ENCODE measurements around the gene KDR. TPM values are rescaled to one million over a fixed set of nuclear protein-coding genes. Genes with fewer than 3 reads are reported as not detected.

Gene KDR
- total RNA-seq, 1 donor from 2014 or later: 2.0 TPM

DNA sequence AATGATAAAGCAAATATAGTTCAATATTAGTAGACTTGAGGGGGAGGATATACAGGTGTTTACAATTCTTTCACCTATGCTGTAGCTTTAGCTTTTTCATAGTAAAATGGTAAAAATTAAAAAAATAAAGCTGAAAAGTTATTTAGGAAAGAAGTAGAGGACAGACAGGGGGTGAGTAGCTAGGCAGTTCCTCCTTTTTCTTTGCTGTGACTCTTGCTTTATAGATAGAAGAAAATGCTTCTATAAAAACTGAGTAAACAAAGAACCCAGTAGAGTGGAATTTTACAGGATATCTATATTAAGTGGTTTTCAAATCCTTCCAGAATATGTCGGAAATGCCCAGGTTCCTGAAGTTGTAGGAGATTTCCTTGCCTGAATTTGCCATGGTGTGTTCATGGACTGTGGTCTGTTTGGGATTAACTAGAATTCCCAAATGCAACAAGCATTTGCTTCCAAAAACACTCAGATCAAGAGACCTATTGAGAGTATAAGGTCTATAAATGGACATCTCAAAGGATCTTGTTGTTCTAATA is 74.9 kb downstream of the KDR start:
- no peak for DNase-seq
- Mint-ChIP-seq H3K36me3 (ENCODE audit: unreplicated experiment) (no peaks in the 10 kb centered on the region), H3K9me3 (ENCODE audit: unreplicated experiment) (peaks cover 3% of the 10 kb centered on the region), H3K4me1 (ENCODE audit: low read depth, unreplicated experiment) (no peaks in the 10 kb centered on the region), H3K27me3 (ENCODE audit: unreplicated experiment) (no peaks in the 10 kb centered on the region), H3K27ac (ENCODE audit: unreplicated experiment) (no peak overlapping the region), H3K4me3 (ENCODE audit: unreplicated experiment) (no peak overlapping the region)
- TF ChIP-seq, protein P1, sequence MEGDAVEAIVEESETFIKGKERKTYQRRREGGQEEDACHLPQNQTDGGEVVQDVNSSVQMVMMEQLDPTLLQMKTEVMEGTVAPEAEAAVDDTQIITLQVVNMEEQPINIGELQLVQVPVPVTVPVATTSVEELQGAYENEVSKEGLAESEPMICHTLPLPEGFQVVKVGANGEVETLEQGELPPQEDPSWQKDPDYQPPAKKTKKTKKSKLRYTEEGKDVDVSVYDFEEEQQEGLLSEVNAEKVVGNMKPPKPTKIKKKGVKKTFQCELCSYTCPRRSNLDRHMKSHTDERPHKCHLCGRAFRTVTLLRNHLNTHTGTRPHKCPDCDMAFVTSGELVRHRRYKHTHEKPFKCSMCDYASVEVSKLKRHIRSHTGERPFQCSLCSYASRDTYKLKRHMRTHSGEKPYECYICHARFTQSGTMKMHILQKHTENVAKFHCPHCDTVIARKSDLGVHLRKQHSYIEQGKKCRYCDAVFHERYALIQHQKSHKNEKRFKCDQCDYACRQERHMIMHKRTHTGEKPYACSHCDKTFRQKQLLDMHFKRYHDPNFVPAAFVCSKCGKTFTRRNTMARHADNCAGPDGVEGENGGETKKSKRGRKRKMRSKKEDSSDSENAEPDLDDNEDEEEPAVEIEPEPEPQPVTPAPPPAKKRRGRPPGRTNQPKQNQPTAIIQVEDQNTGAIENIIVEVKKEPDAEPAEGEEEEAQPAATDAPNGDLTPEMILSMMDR (IDR thresholded peaks at IDR 0.05; ENCODE audit: partially characterized antibody, unreplicated experiment): no peak

DNA sequence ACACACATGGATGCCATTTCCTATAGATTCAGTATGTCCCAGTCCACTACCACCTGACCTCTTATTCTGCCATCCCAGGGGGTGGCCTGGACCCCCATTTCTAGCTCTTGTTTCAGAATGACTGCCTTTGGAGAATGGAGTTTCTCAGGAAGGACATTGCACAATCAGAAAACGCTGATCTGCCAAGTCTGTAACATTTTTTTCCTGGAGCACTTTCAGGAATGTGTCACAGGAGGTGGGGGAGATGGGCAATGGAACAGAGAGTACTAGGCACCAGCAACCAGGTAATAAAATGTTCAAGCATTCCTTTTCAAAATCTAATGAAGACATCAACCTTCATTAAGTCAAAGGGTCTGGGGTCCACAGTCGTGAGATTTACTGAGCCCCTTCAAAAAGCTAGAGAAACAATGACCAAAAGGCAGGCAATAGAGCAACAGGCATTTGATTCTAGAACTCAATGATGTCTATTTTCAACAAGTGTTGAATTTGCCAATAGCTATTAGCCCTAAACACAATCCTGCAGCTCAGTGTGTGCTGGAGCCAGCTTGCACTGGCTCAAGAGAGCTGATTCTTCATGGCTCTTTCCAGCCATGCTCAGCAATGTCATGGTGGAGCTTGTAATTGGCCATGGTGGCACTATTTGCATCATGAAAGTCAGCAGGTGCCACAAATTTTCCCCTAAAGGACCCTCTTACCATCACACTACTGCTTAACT is 87.1 kb downstream of the KDR start:
- Mint-ChIP-seq H3K27ac (ENCODE audit: unreplicated experiment) (no peak overlapping the region), H3K4me1 (ENCODE audit: low read depth, unreplicated experiment) (peaks cover under 1% of the 10 kb centered on the region), H3K9me3 (ENCODE audit: unreplicated experiment) (peaks cover 1% of the 10 kb centered on the region), H3K36me3 (ENCODE audit: unreplicated experiment) (peaks cover 5% of the 10 kb centered on the region), H3K4me3 (ENCODE audit: unreplicated experiment) (no peak overlapping the region), H3K27me3 (ENCODE audit: unreplicated experiment) (peaks cover 1% of the 10 kb centered on the region)
- TF ChIP-seq, protein P1 (IDR thresholded peaks at IDR 0.05; ENCODE audit: partially characterized antibody, unreplicated experiment): no peak
- no peak for DNase-seq

DNA sequence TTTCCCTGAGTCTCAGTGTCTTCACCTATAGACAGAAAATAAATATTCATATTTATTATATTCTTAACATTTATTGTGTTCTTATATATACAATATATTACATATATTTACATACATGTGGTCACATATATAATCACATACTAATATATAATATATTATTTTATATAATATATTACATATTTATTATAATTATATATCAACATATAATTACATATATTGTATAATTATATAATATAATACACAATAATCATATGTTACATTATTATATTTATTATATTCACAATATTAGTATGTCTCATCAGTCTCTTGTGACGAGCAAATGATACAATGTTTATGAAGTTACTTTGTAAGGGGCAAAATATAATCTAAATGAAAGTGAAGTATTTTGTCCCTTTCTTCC is 87.7 kb downstream of the KDR start:
- H3K27me3 Mint-ChIP-seq (ENCODE audit: unreplicated experiment): peaks cover 1% of the 10 kb centered on the region
- peaks cover 5% of the 10 kb centered on the region for H3K36me3 Mint-ChIP-seq (ENCODE audit: unreplicated experiment)
- no peak overlapping the region for H3K27ac Mint-ChIP-seq (ENCODE audit: unreplicated experiment)

DNA sequence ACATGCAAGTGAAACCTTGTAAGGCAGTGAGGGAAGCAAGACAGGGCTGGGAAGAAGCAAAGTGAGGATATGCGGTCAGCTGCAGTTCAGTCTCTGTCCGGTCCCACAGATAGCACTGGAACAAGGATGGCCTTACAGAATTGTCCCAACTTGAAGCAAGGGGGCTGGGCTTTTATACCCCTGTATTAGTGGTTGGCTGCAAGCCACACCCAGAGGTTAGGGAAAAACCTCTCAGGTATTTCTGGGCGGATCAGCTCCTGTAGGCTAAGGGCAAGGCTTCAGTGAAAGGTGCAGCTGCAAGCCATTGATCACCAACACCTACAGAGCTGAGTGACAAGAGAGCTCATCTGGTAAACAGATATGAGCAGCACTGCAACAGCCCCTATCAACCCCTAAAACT is 89.0 kb downstream of the KDR start:
- DNase-seq: no peak

More for the DNA sequence above, 87.7 kb downstream of the KDR start:
- H3K4me1 Mint-ChIP-seq (ENCODE audit: low read depth, unreplicated experiment): peaks cover 7% of the 10 kb centered on the region
- TF ChIP-seq, protein P1 (IDR thresholded peaks at IDR 0.05; ENCODE audit: partially characterized antibody, unreplicated experiment): no peak
- DNase-seq: no peak
- peaks cover 1% of the 10 kb centered on the region for H3K9me3 Mint-ChIP-seq (ENCODE audit: unreplicated experiment)
- no peak overlapping the region for H3K4me3 Mint-ChIP-seq (ENCODE audit: unreplicated experiment)

More for the DNA sequence above, 89.0 kb downstream of the KDR start:
- Mint-ChIP-seq H3K4me3 (ENCODE audit: unreplicated experiment) (no peak overlapping the region), H3K9me3 (ENCODE audit: unreplicated experiment) (peaks cover 1% of the 10 kb centered on the region), H3K27me3 (ENCODE audit: unreplicated experiment) (peaks cover 1% of the 10 kb centered on the region), H3K27ac (ENCODE audit: unreplicated experiment) (no peak overlapping the region), H3K36me3 (ENCODE audit: unreplicated experiment) (peaks cover 5% of the 10 kb centered on the region), H3K4me1 (ENCODE audit: low read depth, unreplicated experiment) (peaks cover 14% of the 10 kb centered on the region)
- TF ChIP-seq, protein P1 (IDR thresholded peaks at IDR 0.05; ENCODE audit: partially characterized antibody, unreplicated experiment): no peak

Data from glutamatergic neuron (in vitro differentiated cells).